Measurements from ENCODE around the gene WBP2NL.
"Not testable (repeated sequence)": the region's sequence is repeated elsewhere in the genome, so short reads cannot be mapped to it uniquely, and the experiment has no call there.

WBP2NL gene

GRCh38 chr22:42033263-42034181 is 34.9 kb downstream of the WBP2NL start:
- DNase-seq (ENCODE audit: low read depth), result no peak

- no peak for DNase-seq (ENCODE audit: low read depth)
Measured at GRCh38 chr22:42035256-42035655, 36.7 kb downstream of the WBP2NL start.

DNA sequence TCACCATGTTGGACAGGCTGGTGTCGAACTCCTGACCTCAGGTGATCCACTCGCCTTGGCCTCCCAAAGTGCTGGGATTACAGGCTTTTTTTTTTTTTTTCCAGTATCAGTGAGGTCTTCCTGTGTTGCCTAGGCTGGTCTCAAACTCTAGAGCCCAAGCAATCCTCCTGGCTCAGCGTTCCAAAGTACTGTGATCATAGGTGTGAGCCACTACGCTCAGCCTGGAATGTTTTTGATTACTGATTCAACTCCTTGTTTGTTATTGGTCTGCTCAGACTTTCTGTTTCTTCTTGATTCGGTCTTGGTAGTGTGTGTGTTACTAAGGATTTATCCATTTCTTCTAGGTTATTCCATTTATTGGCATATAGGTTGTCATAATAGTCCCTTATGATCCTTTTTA is 40.7 kb downstream of the WBP2NL start:
- no peak for DNase-seq (ENCODE audit: low read depth)

GRCh38 chr22:42041784-42042183 is 43.2 kb downstream of the WBP2NL start:
- no peak for DNase-seq (ENCODE audit: low read depth)

DNA sequence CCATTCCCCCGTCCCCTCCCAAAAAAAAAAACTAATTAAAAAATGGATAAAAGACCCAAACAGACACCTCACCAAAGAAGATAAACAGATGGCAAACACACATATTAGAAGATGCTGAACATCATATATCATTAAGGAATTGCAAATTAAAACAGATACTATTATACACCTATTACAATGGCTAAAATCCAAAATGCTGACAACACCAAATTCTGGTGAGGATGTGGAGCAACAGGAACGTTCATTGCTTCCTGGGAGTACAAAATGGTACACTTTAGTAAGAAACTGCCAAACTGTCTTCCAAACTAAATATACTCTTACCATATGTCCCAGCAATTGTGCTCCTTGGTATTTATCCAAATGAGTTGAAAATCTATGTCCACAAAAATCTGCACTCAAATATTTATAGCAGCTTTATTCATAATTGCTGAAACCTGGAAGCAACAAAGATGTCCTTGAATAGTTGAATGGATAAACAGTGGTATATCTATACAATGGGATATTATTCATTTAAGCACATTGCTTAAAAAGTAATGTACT is 52.1 kb downstream of the WBP2NL start:
- no peak for DNase-seq (ENCODE audit: low read depth)

GRCh38 chr22:42052765-42053164 is 54.2 kb downstream of the WBP2NL start:
- no peak for DNase-seq (ENCODE audit: low read depth)

DNA sequence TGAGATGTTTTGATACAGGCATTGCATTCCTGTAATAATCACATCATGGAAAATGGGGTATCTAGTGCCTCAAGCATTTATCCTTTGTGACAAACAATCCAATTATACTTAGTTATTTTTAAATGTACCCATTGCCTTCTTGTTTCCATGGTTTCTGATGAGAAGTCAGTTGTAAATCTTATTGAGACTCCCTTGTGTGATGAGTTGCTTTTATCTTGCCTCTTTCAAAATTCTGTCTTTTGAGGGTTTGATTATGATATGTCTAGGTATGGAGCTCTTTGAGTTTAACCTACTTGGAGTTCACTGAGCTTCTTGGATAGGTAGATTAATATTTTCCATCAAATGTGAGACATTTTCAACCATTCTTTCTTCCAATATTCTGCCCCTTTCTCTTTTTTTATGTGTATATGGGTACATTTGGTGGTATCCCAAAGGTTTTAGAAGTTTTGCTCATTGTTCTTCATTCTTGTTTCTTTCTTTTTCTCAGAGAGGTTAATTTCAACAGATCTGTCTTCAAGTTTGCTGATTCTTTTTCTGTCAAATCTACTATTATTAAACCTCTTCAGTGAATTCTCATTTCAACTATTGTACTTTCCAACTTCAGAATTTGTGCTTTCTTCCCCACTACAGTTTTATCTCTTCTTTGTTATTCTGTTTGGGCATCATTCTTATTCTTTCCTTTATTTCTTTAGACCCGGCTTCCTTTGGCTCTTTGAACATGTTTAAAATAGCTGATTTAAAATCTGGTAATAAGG is 58.3 kb downstream of the WBP2NL start:
- no peak for DNase-seq (ENCODE audit: low read depth)

DNA sequence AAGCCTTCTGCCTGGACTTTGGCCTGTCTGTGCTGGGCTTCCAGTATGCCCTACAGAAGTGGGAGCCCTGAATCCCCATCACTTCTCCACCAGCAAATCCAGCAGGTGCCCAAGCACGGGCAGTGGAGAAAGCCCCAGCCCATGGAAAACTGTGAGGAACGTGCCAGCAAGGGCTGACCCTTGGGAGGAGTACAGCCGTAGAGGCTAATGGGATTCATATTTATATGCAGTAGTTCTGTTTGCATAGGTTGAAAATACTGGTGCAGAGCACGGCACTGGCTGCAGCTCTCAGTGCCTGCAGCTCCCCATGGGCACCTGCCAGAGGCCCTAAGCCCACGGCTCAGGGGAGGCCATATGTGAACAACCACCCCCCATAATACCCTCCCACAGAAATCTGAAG is 61.9 kb downstream of the WBP2NL start:
- no peak for DNase-seq (ENCODE audit: low read depth)

DNA sequence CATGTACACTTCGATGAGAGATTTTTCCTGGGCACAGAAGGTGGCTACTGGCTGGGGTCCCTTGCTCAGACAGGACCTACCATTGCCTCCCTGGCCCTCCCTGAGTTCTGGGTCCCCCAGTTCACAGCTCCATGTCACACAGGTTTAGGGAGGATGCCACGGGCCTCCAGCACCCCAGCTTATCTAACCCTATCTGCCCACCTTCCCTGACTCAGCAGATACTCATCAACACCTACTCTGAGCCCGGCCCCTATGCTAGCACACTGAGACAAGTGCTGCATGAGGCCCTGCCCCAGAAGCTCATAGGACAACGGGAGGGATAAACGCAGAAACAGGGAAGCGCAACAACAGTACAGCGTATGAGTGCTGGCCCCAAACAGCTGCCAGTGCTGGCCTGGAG is 62.5 kb downstream of the WBP2NL start:
- DNase-seq (ENCODE audit: low read depth), result no peak

GRCh38 chr22:42062506-42063170 is 64.0 kb downstream of the WBP2NL start:
- DNase-seq (ENCODE audit: low read depth), result no peak

DNA sequence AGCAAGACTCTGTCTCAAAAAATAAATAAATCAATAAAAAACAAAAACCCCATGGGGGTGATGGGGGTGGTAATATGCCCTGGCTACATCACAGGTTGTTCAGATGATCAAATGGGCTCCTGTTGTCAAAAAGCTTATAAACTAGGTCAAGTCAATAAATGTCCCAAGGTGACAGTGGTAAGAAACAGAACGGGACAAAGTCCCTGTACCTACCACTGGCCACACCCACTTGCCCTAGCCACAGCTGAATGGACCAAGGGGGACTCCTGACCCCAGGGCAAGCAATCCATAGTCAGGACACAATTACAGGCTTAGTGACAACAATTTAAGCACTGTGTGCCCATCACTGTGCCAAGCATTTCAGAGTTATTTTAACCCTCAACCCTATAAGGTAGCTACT is 66.0 kb downstream of the WBP2NL start:
- DNase-seq (ENCODE audit: low read depth), result no peak

DNA sequence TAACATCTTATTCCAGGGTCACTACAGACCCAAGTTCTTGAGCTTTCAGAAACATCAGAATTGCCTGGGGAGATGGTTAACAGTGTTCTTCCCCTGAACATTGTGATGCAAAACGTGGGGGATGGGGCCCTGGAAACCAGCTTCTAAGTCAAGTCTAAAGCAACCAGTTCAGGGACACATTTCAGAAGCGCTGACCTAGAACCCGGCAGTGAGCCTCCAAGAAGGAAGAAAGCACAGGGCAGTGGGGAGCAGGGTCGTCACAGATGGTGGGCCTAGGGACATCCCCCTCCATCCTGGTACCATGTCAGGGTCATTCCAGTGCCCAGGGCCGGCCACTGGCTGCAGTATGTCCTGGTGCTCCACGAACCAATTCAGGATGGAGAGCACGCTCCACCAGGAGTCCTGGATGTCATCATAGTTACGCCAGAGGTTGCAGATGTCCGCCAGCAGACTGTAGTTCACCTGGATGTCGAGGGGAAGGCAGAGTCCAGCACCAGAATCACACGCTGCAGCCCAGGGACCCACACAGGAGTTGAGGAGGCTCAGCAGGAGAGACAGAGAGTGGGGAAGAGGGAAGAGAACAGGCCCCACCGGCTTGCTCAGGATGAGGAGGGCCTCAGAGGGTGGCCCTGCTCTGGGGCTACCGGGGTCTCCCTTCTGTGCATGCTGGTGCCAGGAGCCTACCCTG is 67.0 kb downstream of the WBP2NL start:
- DNase-seq (ENCODE audit: low read depth), result no peak

DNA sequence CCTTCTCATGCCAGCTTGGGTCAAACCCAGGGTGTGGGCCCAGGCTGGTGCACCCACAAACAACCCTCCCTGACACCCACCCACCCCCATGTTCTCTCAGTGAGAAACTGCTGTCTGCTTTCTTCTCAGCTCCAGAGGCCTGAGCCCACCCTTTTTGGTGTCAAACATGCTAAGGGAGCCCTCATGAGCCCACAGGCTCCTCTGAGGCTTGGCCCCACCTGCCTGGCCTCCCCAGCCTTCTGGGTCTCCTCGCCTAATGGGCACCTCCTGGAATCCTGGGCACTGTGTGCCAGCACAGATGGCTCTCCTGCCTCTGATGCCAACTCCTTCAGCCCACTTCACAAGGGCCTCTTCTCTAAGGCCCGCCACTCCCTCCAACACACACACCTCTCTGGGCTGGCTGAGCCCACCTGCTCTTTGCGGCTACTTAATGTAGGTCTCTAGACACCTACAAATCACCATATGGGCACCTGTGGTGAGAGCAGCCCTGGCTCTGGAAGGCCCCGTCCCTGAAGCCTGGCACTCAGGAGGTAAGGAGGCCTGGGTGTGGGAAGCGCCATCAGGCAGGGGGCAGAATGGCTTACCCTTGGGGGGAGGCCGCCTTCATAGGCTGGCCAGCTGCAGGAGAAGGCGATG is 67.7 kb downstream of the WBP2NL start:
- DNase-seq (ENCODE audit: low read depth), result no peak

DNA sequence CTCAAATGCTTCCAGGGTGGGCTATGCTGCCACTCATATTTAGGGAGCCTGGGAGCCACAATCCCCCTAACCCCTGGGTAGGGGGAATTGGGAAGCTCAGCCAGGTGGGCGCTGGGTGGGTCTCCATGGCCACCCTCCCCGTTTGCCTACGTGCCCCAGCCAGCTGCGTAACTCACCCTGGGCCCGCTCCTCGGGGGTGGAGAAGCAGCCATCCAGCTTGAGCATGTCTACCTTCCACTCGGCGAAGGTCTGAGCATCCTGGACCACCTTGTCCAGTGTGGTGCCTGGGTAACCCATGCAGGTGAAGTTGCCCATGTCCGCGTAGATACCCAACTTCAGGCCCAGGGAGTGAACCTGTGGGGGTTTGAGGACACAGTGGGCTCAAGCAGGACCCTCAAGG is 68.3 kb downstream of the WBP2NL start:
- no peak for DNase-seq (ENCODE audit: low read depth)

- DNase-seq (ENCODE audit: low read depth), result no peak
Measured at GRCh38 chr22:42067671-42068251, 69.2 kb downstream of the WBP2NL start.

- no peak for DNase-seq (ENCODE audit: low read depth)
Measured at GRCh38 chr22:42068291-42068690, 69.7 kb downstream of the WBP2NL start.

GRCh38 chr22:42069801-42070516 is 71.4 kb downstream of the WBP2NL start:
- DNase-seq (ENCODE audit: low read depth), result no peak

DNA sequence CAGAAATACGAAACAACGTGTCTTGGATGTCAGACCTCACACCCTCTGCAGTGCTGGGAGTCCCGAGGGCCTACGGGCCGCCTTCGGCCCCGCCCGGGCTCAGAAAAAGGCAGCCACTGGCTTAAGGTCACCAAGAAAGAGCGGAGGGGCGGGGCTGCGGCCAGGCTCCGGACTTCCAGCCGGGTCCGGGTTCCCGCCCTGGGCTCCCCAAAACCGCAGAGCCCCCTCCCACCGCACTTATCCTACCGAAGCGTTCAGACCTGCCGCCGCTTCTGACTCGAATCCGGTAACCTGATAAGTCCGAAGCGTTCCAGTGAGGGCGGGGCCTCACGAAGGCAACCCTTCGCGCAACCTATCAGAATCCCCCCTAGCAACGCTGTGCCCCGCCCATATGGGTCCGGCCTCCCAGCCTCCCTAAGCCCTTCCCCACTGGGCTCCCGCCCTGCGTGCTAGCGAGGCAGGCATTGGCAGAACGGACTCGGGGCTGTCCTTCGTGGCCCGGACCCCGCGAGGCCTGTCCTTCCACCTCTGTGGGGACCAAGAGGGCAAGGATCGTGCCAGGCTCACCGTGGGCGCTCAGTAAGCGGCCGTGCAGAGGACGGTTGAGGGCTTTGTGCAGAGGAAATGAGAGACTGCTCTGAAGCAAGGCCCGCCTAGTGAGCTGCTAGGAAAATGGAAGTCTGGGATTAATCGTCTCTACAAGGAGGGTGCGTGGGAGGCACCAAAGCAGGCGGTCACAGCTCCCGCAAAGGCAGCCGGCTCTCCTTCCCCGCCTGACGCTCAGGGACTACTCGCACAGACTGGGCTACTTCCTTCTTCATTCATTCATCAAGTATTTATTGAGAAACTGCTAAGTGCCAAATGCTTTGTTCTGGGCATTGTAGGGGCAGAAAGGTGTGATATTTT is 72.2 kb downstream of the WBP2NL start, which contains the start of gene NAGA:
NAGA (minus strand) TSS at position 296 of the 906 bp plus-strand sequence. CDS start 515 bp downstream, outside the sequence.
- peak; percentile 79 for DNase-seq (ENCODE audit: low read depth)

- not testable (repeated sequence) for DNase-seq (ENCODE audit: low read depth)
Measured at GRCh38 chr22:42071508-42071907, 72.9 kb downstream of the WBP2NL start.

All from GM04503 (cell line).